ENCODE data around the gene JAM3.
A peak's percentile ranks its signal among the peaks of the same experiment; 100 is the strongest.

The JAM3 gene

DNA sequence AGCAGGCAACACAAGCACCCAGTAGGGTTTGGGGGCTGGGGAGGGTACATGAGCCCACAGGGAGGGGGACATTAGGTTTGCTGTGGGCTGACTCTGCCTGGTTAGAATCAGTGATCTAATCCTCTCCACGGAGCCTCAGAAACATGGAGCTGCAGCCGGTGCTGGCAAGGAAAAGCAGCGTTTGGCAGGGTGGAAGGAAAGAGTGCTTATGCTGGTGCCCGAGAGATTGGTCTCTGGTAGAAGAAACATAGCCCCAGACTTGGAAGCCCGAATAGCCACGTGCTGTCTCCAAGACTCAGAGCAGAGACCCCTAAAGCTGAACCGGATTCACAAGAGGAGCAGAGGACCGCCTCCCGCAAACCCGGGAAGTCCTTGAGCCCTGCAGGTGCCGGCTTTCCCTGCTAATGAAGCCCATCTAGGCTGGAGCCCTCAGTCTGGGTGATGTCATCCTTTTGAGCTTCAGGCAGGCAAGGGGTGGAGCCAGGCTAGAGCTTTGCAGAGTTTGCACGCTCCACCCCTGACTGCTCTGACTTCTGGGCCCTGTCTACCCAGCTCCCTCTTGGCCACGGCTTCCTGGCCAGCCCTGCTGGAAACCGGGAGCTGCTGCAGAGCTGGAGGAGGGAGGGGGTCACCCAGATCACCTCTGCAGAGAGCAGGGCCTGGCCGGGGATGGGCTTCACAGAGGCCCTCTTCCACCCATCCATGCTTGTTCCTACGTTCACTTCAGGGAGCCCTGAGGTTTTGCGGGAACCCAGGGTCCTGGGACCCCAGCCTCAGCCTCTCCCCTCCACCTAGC is 35.0 kb upstream of the JAM3 start:
- H3K27me3 Mint-ChIP-seq = peaks cover 40% of the 10 kb centered on the region
- DNase-seq = peak; percentile 88

GRCh38 chr11:134034496-134035381 is 34.1 kb upstream of the JAM3 start:
- Mint-ChIP-seq H3K9me3 (no peaks in the 10 kb centered on the region), H3K27me3 (peaks cover 41% of the 10 kb centered on the region), H3K36me3 (peaks cover 5% of the 10 kb centered on the region), H3K4me3 (peak overlapping the region; percentile 88), H3K4me1 (peaks cover 72% of the 10 kb centered on the region), H3K27ac (peak overlapping the region; percentile 26)
- CTCF ChIA-PET = interaction anchor here (0.6 to 2.9 kb wide), 5 partner anchors 11 to 107 kb away, joined by 3 to 13 read pairs (median 3); no protein-coding TSS in a partner anchor
- DNase-seq = peak; percentile 31

More for the DNA sequence above, 35.0 kb upstream of the JAM3 start:
- H3K4me1 Mint-ChIP-seq = peaks cover 81% of the 10 kb centered on the region
- H3K9me3 Mint-ChIP-seq = no peaks in the 10 kb centered on the region
- CTCF ChIA-PET = interaction anchor here (0.6 to 2.9 kb wide), 6 partner anchors 10 to 106 kb away, joined by 3 to 13 read pairs (median 3); no protein-coding TSS in a partner anchor
- peak overlapping the region; percentile 50 for H3K4me3 Mint-ChIP-seq
- H3K27ac Mint-ChIP-seq = peak overlapping the region; percentile 86
- peaks cover 5% of the 10 kb centered on the region for H3K36me3 Mint-ChIP-seq

- H3K4me1 Mint-ChIP-seq = peaks cover 63% of the 10 kb centered on the region
- H3K9me3 Mint-ChIP-seq = no peaks in the 10 kb centered on the region
- peak; percentile 52 for DNase-seq
- peaks cover 24% of the 10 kb centered on the region for H3K27me3 Mint-ChIP-seq
- peak overlapping the region; percentile 94 for H3K27ac Mint-ChIP-seq
- peaks cover 5% of the 10 kb centered on the region for H3K36me3 Mint-ChIP-seq
- H3K4me3 Mint-ChIP-seq = peak overlapping the region; percentile 88
- CTCF ChIA-PET = interaction anchor here (1.0 to 2.9 kb wide), 3 partner anchors 9 to 109 kb away, joined by 3 to 13 read pairs (median 3); no protein-coding TSS in a partner anchor
Observed at GRCh38 chr11:134036492-134037045, 32.3 kb upstream of the JAM3 start.

DNA sequence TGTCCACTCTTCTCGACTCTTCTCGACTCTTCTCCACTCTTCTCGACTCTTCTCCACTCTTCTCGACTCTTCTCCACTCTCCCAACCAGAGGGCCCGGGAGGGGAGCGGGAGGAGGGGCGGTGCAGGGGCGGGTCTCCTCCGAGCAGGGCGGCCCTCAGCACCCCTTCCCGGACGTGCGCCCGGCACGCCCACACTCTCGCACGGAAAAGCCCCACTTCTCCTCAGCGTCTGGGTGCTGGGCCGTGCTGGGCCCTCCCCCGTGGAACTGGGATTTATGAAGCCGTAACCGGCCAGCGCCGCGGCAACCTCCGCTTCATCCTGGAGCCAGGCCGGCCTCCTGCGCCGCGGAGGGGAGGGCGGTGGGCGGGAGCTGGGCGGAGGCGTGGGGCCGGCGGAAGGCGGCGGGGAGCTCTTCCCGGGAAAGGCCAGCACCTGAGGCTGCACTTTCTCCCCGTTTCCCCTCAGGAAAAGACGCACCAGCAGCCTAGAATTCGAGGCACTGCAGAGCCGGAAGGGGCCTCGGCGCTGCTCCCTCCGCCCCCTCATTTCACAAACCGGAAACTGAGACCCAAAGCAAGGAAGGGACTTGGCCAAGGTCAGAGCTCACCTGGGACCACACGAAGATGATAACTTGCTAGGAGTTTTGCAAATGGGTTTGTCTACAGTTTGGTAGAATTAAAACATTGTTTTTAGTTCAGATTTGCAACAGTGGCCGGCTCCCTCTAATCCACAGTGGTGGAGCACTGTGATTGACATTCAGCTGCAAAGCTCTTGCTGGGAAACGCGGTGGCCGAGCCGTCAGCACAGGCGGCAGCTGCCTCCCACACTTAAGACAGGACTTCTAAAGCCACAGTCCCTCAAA is 31.6 kb upstream of the JAM3 start:
- peaks cover 58% of the 10 kb centered on the region for H3K4me1 Mint-ChIP-seq
- peaks cover 5% of the 10 kb centered on the region for H3K36me3 Mint-ChIP-seq
- no peaks in the 10 kb centered on the region for H3K9me3 Mint-ChIP-seq
- peak; percentile 81 for DNase-seq
- H3K27me3 Mint-ChIP-seq = peaks cover 23% of the 10 kb centered on the region
- H3K4me3 Mint-ChIP-seq = peak overlapping the region; percentile 88
- peak overlapping the region; percentile 94 for H3K27ac Mint-ChIP-seq
- CTCF ChIA-PET = interaction anchor here (1.0 to 4.2 kb wide), 4 partner anchors 11 to 109 kb away, joined by 3 to 31 read pairs (median 8); no protein-coding TSS in a partner anchor

GRCh38 chr11:134038897-134039470 is 29.9 kb upstream of the JAM3 start:
- CTCF ChIA-PET = interaction anchor here (1.1 to 4.2 kb wide), 3 partner anchors 11 to 111 kb away, joined by 3 to 31 read pairs (median 10); no protein-coding TSS in a partner anchor
- Mint-ChIP-seq H3K27me3 (peaks cover 30% of the 10 kb centered on the region), H3K4me1 (peaks cover 43% of the 10 kb centered on the region), H3K27ac (peak overlapping the region; percentile 42), H3K9me3 (no peaks in the 10 kb centered on the region), H3K36me3 (peaks cover 5% of the 10 kb centered on the region), H3K4me3 (no peak overlapping the region)
- DNase-seq = no peak

DNA sequence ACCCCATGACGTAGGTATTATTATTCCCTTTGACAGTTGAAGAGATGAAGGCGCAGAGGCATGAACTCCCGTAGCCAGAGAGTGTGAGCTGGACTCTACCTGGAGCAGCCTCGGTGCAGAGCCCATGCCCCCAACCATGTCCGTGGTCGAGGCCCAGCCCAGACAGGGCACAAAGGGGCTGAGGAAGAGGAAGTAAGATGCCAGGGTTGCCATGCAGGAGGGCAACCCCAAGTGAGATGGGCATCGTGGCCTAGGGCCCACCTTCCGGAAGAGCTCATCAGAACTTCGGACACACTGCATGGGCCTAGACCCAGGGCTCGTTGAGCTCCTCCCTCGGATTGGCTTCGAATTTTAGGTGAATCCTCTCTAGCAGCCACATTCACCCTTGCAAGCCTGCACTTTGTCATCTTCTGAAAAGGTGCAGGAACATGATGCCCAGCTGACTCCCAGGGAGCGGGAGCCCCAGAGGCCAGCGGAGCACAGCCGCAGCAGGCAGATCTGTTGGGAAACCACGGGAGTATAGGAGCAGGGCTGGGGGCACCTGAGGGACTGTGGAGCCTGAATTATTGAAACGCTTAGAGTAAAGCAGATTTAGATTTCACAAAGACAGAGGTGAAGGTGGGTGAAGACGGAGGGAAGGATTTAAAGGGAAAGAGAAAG is 29.0 kb upstream of the JAM3 start:
- Mint-ChIP-seq H3K4me3 (no peak overlapping the region), H3K27ac (no peak overlapping the region), H3K36me3 (peaks cover 4% of the 10 kb centered on the region), H3K9me3 (no peaks in the 10 kb centered on the region), H3K4me1 (peaks cover 34% of the 10 kb centered on the region), H3K27me3 (peaks cover 32% of the 10 kb centered on the region)
- CTCF ChIA-PET = interaction anchor here (0.7 to 4.2 kb wide), 3 partner anchors 11 to 112 kb away, joined by 3 to 31 read pairs (median 3); no protein-coding TSS in a partner anchor
- no peak for DNase-seq

- H3K27ac Mint-ChIP-seq = no peak overlapping the region
- no peak for DNase-seq
- H3K4me1 Mint-ChIP-seq = peaks cover 27% of the 10 kb centered on the region
- H3K36me3 Mint-ChIP-seq = peaks cover 2% of the 10 kb centered on the region
- H3K27me3 Mint-ChIP-seq = peaks cover 32% of the 10 kb centered on the region
- H3K9me3 Mint-ChIP-seq = no peaks in the 10 kb centered on the region
- H3K4me3 Mint-ChIP-seq = no peak overlapping the region
- CTCF ChIA-PET = interaction anchor here (0.7 to 4.2 kb wide), 6 partner anchors 8 to 113 kb away, joined by 3 to 31 read pairs (median 4); no protein-coding TSS in a partner anchor
Observed at GRCh38 chr11:134040386-134041302, 28.2 kb upstream of the JAM3 start.

DNA sequence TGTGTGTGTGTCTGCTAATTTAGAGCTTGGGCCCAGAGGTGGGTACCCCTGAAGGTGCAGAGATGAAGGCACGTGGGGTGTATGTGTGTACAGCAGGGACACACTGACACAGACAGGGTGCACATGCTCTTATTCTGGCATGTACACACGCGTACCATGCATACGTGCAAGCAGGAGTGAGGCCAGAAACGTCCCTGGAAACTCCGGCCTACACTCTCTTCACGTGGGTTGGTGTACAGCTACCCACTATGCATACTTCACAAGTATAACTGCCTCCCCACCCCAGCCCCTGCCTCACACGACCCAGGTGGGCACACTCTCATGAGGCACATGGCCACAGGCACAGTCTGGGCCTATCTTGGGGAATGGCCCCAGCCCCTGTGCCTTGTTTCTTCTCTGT is 27.5 kb upstream of the JAM3 start:
- H3K27ac Mint-ChIP-seq = no peak overlapping the region
- peaks cover 22% of the 10 kb centered on the region for H3K4me1 Mint-ChIP-seq
- DNase-seq = no peak
- no peak overlapping the region for H3K4me3 Mint-ChIP-seq
- CTCF ChIA-PET = interaction anchor here (0.7 to 4.2 kb wide), 5 partner anchors 9 to 114 kb away, joined by 3 to 31 read pairs (median 4); no protein-coding TSS in a partner anchor
- peaks cover 36% of the 10 kb centered on the region for H3K27me3 Mint-ChIP-seq
- H3K36me3 Mint-ChIP-seq = no peaks in the 10 kb centered on the region
- H3K9me3 Mint-ChIP-seq = no peaks in the 10 kb centered on the region

DNA sequence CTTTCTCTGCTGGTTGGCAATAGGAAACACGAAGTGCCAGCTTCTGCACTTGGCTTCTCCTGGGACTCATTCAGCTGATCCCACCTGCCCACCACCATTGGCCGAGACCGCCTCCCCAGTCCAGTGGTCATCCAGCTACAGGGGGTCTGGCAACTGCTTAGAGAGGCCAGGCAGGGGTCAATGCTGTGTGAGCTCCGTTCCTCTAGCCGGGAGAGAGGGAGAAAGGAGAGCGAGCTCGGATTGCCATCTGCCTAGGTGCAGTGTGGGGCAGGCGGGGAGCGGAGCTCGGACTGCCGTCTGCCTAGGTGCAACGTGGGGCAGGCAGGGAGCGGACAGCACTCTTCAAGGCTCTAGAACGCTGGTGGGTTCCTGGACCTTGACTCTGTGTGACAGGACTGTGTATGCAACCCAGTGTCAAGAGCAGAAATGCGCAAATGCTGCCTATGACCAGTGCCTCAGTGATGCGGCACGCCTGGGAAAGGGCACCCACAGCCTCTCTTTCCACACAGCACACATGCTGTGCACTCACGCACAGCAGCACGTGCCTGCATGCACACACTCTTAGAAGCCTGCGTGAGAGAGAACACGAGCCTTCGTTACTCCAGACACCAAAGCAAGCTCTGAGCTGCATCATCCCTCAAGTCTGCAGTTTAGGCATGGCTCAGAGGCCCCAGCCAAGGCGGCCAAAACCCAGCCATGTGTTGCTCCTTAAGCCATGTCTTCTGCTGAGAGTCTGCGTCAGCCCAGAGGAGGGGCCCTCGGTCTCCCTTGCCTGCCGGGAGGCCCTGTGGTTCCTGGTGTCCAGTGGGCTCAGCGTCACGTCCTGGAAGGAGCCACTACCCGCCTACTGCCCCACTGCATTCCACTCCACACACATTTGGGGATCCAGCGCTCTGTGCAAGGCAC is 26.8 kb upstream of the JAM3 start:
- H3K27ac Mint-ChIP-seq = no peak overlapping the region
- H3K4me1 Mint-ChIP-seq = peaks cover 17% of the 10 kb centered on the region
- no peaks in the 10 kb centered on the region for H3K9me3 Mint-ChIP-seq
- DNase-seq = no peak
- H3K27me3 Mint-ChIP-seq = peaks cover 43% of the 10 kb centered on the region
- H3K36me3 Mint-ChIP-seq = no peaks in the 10 kb centered on the region
- CTCF ChIA-PET = no interaction called here
- H3K4me3 Mint-ChIP-seq = no peak overlapping the region

DNA sequence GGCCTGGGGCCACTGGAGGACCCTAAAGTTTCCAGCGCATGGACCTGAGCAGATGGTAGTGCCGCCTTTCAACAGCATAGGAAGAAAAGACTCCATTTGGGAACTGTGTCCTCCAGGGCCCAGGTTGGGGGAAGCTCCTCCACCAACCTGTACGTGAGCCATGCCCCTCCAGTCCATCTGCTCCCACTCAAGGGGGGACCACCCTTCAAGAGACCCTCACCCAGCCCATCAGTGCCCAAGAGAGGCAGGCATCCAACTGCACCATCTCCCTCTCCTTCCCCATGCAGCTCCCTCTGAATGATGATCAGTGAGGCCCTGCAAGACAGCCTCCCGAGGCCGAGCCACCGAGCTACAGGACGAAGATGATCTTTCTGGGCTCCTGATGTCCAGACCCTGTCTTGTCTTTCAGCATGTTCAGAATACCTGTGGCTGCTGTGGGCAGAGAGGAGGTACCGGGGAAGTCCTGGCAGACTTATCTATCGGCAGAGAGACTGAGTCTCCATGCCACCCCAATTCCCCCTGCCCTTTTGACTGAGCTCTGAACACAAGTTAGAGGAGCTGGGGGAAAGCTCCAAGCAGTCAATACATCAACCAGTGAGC is 25.0 kb upstream of the JAM3 start:
- CTCF ChIA-PET = interaction anchor here (0.8 to 6.0 kb wide), 8 partner anchors 9 to 116 kb away, joined by 3 to 71 read pairs (median 3); no protein-coding TSS in a partner anchor
- H3K27me3 Mint-ChIP-seq = peaks cover 53% of the 10 kb centered on the region
- no peak overlapping the region for H3K27ac Mint-ChIP-seq
- no peaks in the 10 kb centered on the region for H3K9me3 Mint-ChIP-seq
- no peak overlapping the region for H3K4me3 Mint-ChIP-seq
- H3K4me1 Mint-ChIP-seq = peaks cover 6% of the 10 kb centered on the region
- no peaks in the 10 kb centered on the region for H3K36me3 Mint-ChIP-seq
- no peak for DNase-seq

All from activated naive CD4-positive, alpha-beta T cell treated with anti-CD3 and anti-CD28 coated beads, Interleukin-2, amount 10 ng/mL, durations not matched to agents 7 days and 5 days (primary cell).